22Rv1 (cell line): ENCODE results near the gene GJD3.

Experiments
- CTCF ChIP-seq: fragments of 450-650 bp; IDR thresholded peaks from 2 replicates; pipeline ENCODE4 v1.5.1; 2017; ENCODE audit warnings: mild to moderate bottlenecking
- ZFX ChIP-seq: fragments of 450-650 bp; IDR thresholded peaks from 2 replicates; pipeline ENCODE4 v1.6.1; 2017; ENCODE audit warnings: antibody characterized with exemption, borderline replicate concordance

DNA sequence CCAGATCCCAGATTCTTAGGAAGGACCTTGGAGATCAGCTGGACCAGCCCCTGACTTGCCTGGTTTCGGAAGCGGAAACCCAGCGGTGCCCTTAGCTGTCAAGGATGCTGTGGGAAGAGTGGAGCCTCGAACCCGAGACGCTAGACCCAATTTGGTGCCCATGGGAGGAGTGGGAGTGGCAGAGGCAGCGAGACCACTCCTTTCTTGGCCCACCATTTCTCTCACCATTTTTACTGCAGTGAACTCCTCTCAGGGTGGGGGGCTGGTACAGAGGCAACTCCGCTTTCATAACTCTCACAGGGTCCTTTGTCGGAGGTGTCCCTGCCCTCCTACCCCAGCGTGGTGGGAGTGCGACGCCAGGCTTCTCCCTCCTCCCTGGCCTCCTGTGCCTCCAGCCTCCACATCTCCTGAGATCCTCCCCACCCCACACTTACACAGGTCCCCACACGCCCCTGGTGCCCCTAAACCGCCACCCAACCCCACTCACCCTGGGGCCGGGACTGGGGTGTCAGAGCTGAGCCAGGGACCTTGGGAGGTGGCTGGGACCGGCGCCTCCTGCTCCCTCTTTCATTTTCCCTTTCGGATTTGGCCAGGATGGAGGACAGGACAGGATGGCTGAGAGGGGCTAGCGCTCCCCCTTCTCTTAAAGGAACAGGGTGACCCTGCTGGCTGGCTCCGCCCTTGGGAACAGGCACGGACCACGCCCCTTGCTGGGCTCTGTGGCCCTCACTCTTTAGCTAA lies at the start of gene GJD3:
- no peak for TF ChIP-seq CTCF
- TF ChIP-seq ZFX = no peak
